Suprapubic skin (tissue), 4 donors: ENCODE measurements around the gene DAB1. TPM values are rescaled to one million over a fixed set of nuclear protein-coding genes. Genes with fewer than 3 reads are reported as not detected.

Experiments
- DNase-seq, 2 donors: peaks; one replicate each; pipeline ENCODE4 v3.0.0-alpha.2; 2019; ENCODE audit warnings: low spot score in 2 of 2
- H3K27ac ChIP-seq: fragments of 200-600 bp; sonication (generic); one replicate; pipeline ENCODE4 v1.5.1; 2019
- H3K27me3 ChIP-seq: fragments of 200-600 bp; sonication (generic); one replicate; pipeline ENCODE4 v1.5.1; 2019
- H3K36me3 ChIP-seq: fragments of 200-600 bp; sonication (generic); one replicate; pipeline ENCODE4 v1.5.1; 2019
- H3K4me1 ChIP-seq: fragments of 200-600 bp; sonication (generic); one replicate; pipeline ENCODE4 v1.5.1; 2019
- H3K4me3 ChIP-seq: fragments of 200-600 bp; sonication (generic); one replicate; pipeline ENCODE4 v1.5.1; 2019; ENCODE audit warnings: mild to moderate bottlenecking
- H3K9me3 ChIP-seq: fragments of 200-600 bp; sonication (generic); one replicate; pipeline ENCODE4 v1.5.1; 2019
- CTCF ChIP-seq, 2 donors: fragments of 200-600 bp in 1 of 2; fragments of 450-650 bp in 1 of 2; sonication (generic) in 1 of 2; IDR thresholded peaks; one replicate each; pipeline ENCODE4 v1.5.1; 2016 to 2019; ENCODE audit warnings: antibody characterized with exemption in 2 of 2, mild to moderate bottlenecking in 1 of 2, moderate library complexity in 1 of 2
- EP300 ChIP-seq: sonication (generic); formaldehyde crosslinking; IDR thresholded peaks from one replicate; pipeline ENCODE4 v1.6.1; 2017; ENCODE audit warnings: antibody characterized with exemption
- POLR2A ChIP-seq, 2 donors: fragments of 450-650 bp; IDR thresholded peaks; one replicate each; pipeline ENCODE4 v1.6.1; 2017; ENCODE audit warnings: antibody characterized with exemption in 2 of 2, mild to moderate bottlenecking in 2 of 2, moderate library complexity in 2 of 2
- POLR2AphosphoS5 ChIP-seq, 3 donors: sonication (generic); formaldehyde crosslinking; IDR thresholded peaks; one replicate each; pipeline ENCODE4 v1.6.1; 2017; ENCODE audit warnings: antibody characterized with exemption in 3 of 3
- WGBS: methylation state at CpG from one replicate; pipeline ENCODE4 v1.1.5; 2018; 5-methylcytosine and 5-hydroxymethylcytosine counted together
- total RNA-seq, 4 donors: library from RNA; depleted of rRNA; stranded (reverse); fragments of >200 nt; gene quantifications; one replicate each; pipeline ENCODE4 v1.1.0, GENCODE V29; 2016

Gene DAB1
- total RNA-seq, 4 donors from 2014 or later = 0.17 to 1.0 (median 0.30) TPM

- no peak for DNase-seq
- H3K36me3 ChIP-seq = no peaks in the 10 kb centered on the region
- no peaks in the 10 kb centered on the region for H3K9me3 ChIP-seq
- no peak overlapping the region for H3K4me3 ChIP-seq
- H3K27me3 ChIP-seq = peaks cover 3% of the 10 kb centered on the region
- H3K4me1 ChIP-seq = no peaks in the 10 kb centered on the region
- TF ChIP-seq POLR2A (IDR thresholded peaks at IDR 0.05) = no peak
- TF ChIP-seq POLR2AphosphoS5 (IDR thresholded peaks at IDR 0.05) = no peak
- no peak for TF ChIP-seq CTCF (IDR thresholded peaks at IDR 0.05)
- no peak for TF ChIP-seq EP300
- no peak overlapping the region for H3K27ac ChIP-seq
- WGBS = 66% methylated on average over 3 of the region's 3 CpGs
Observed at GRCh38 chr1:57450981-57451380, 27.1 kb upstream of the DAB1 start.

GRCh38 chr1:57447551-57447950 is 23.7 kb upstream of the DAB1 start:
- Histone ChIP-seq H3K36me3 (no peaks in the 10 kb centered on the region), H3K4me3 (no peak overlapping the region), H3K4me1 (no peaks in the 10 kb centered on the region), H3K27ac (no peak overlapping the region), H3K27me3 (peaks cover 3% of the 10 kb centered on the region), H3K9me3 (no peaks in the 10 kb centered on the region)
- no peak for DNase-seq
- WGBS = 97% methylated on average over 3 of the region's 3 CpGs
- TF ChIP-seq POLR2AphosphoS5 (IDR thresholded peaks at IDR 0.05) (no peak), EP300 (no peak), POLR2A (IDR thresholded peaks at IDR 0.05) (no peak), CTCF (IDR thresholded peaks at IDR 0.05) (no peak)

GRCh38 chr1:57443004-57443403 is 19.1 kb upstream of the DAB1 start:
- H3K36me3 ChIP-seq = no peaks in the 10 kb centered on the region
- H3K9me3 ChIP-seq = no peaks in the 10 kb centered on the region
- H3K4me1 ChIP-seq = no peaks in the 10 kb centered on the region
- no peak overlapping the region for H3K4me3 ChIP-seq
- no peak overlapping the region for H3K27ac ChIP-seq
- TF ChIP-seq POLR2AphosphoS5 (IDR thresholded peaks at IDR 0.05) (no peak), EP300 (no peak), POLR2A (IDR thresholded peaks at IDR 0.05) (no peak), CTCF (IDR thresholded peaks at IDR 0.05) (no peak)
- no peak for DNase-seq
- no peaks in the 10 kb centered on the region for H3K27me3 ChIP-seq

GRCh38 chr1:57440096-57440495 is 16.2 kb upstream of the DAB1 start:
- no peaks in the 10 kb centered on the region for H3K27me3 ChIP-seq
- H3K27ac ChIP-seq = no peak overlapping the region
- no peaks in the 10 kb centered on the region for H3K9me3 ChIP-seq
- no peak for DNase-seq
- H3K4me3 ChIP-seq = no peak overlapping the region
- TF ChIP-seq EP300 = no peak
- TF ChIP-seq POLR2A (IDR thresholded peaks at IDR 0.05) = no peak
- TF ChIP-seq CTCF (IDR thresholded peaks at IDR 0.05) = no peak
- TF ChIP-seq POLR2AphosphoS5 (IDR thresholded peaks at IDR 0.05) = no peak
- H3K4me1 ChIP-seq = no peaks in the 10 kb centered on the region
- H3K36me3 ChIP-seq = no peaks in the 10 kb centered on the region
- 71% methylated on average over 1 of the region's 1 CpG for WGBS

GRCh38 chr1:57431400-57431799 is 7.5 kb upstream of the DAB1 start:
- no peak for DNase-seq
- H3K4me1 ChIP-seq = no peaks in the 10 kb centered on the region
- no peak overlapping the region for H3K27ac ChIP-seq
- TF ChIP-seq POLR2AphosphoS5 (IDR thresholded peaks at IDR 0.05) (no peak), CTCF (IDR thresholded peaks at IDR 0.05) (no peak), POLR2A (IDR thresholded peaks at IDR 0.05) (no peak), EP300 (no peak)
- no peaks in the 10 kb centered on the region for H3K9me3 ChIP-seq
- no peak overlapping the region for H3K4me3 ChIP-seq
- 74% methylated on average over 5 of the region's 5 CpGs for WGBS
- H3K36me3 ChIP-seq = no peaks in the 10 kb centered on the region
- peaks cover 6% of the 10 kb centered on the region for H3K27me3 ChIP-seq
